HG03571 (cell line): ENCODE results near the gene ZNF879.

Experiments
- ATAC-seq: cut with Tn5 transposase; IDR thresholded peaks from one replicate; pipeline ENCODE4 v1.9.1; 2021; ENCODE audit not compliant: unreplicated experiment

ZNF879 gene

GRCh38 chr5:179006564-179006963 lies 17.0 kb upstream of the ZNF879 start:
- ATAC-seq = no peak

- no peak for ATAC-seq
Observed at GRCh38 chr5:179008667-179009066, 14.9 kb upstream of the ZNF879 start.

- ATAC-seq = no peak
Observed at GRCh38 chr5:179033004-179033580, 9.5 kb downstream of the ZNF879 start.

- no peak for ATAC-seq
Observed at GRCh38 chr5:179044765-179045164, 21.2 kb downstream of the ZNF879 start.

- no peak for ATAC-seq
Observed at GRCh38 chr5:179051784-179052183, 28.2 kb downstream of the ZNF879 start.

GRCh38 chr5:179054036-179054785 lies 30.6 kb downstream of the ZNF879 start:
- ATAC-seq = no peak

- ATAC-seq = no peak
Observed at GRCh38 chr5:179054876-179055275, 31.3 kb downstream of the ZNF879 start.

- no peak for ATAC-seq
Observed at GRCh38 chr5:179055436-179055835, 31.8 kb downstream of the ZNF879 start.

- ATAC-seq = no peak
Observed at GRCh38 chr5:179055841-179056240, 32.2 kb downstream of the ZNF879 start.

GRCh38 chr5:179060116-179061008 lies 36.8 kb downstream of the ZNF879 start, which contains the start of gene ZNF354C:
TSS of gene ZNF354C (plus strand) at chr5:179060373. CDS start at chr5:179062069, 1,696 bp downstream.
- ATAC-seq = peak; percentile 83

GRCh38 chr5:179061025-179061424 lies 37.4 kb downstream of the ZNF879 start:
- no peak for ATAC-seq

- ATAC-seq = no peak
Observed at GRCh38 chr5:179065703-179066102, 42.1 kb downstream of the ZNF879 start.

- ATAC-seq = no peak
Observed at GRCh38 chr5:179079165-179079987, 55.8 kb downstream of the ZNF879 start.

GRCh38 chr5:179080724-179081123 lies 57.1 kb downstream of the ZNF879 start:
- no peak for ATAC-seq
